UCSD-AML1 (cell line): Measurements from ENCODE around the gene PPFIBP1.
"Not testable (repeated sequence)": the region's sequence is repeated elsewhere in the genome, so short reads cannot be mapped to it uniquely, and the experiment has no call there.

Source experiments
- DNase-seq: peaks from one replicate; lab custom pipeline; 2025; ENCODE audit not compliant: unreplicated experiment; lab: John Stamatoyannopoulos, UW

Gene PPFIBP1

GRCh38 chr12:27541031-27541719, 17.2 kb downstream of the PPFIBP1 start:
- no peak for DNase-seq

GRCh38 chr12:27542628-27543027, 18.6 kb downstream of the PPFIBP1 start:
- no peak for DNase-seq

GRCh38 chr12:27544858-27545257, 20.9 kb downstream of the PPFIBP1 start:
- DNase-seq = not testable (repeated sequence)

- DNase-seq = no peak
Observed at GRCh38 chr12:27545665-27546064, 21.7 kb downstream of the PPFIBP1 start.

GRCh38 chr12:27547592-27547991, 23.6 kb downstream of the PPFIBP1 start:
- no peak for DNase-seq

- DNase-seq = no peak
Observed at GRCh38 chr12:27548301-27549199, 24.5 kb downstream of the PPFIBP1 start.

GRCh38 chr12:27549236-27549800, 25.3 kb downstream of the PPFIBP1 start:
- DNase-seq = no peak

- peak; percentile 63 for DNase-seq
Observed at GRCh38 chr12:27549801-27550652, 26.0 kb downstream of the PPFIBP1 start.

GRCh38 chr12:27550653-27550975, 26.6 kb downstream of the PPFIBP1 start:
- no peak for DNase-seq

GRCh38 chr12:27551172-27551840, 27.3 kb downstream of the PPFIBP1 start:
- no peak for DNase-seq

- DNase-seq = no peak
Observed at GRCh38 chr12:27552235-27552634, 28.2 kb downstream of the PPFIBP1 start.

GRCh38 chr12:27552886-27553560, 29.0 kb downstream of the PPFIBP1 start:
- no peak for DNase-seq

- no peak for DNase-seq
Observed at GRCh38 chr12:27553941-27554340, 29.9 kb downstream of the PPFIBP1 start.

- no peak for DNase-seq
Observed at GRCh38 chr12:27554421-27555186, 30.6 kb downstream of the PPFIBP1 start.

- no peak for DNase-seq
Observed at GRCh38 chr12:27555361-27555760, 31.4 kb downstream of the PPFIBP1 start.

- DNase-seq = no peak
Observed at GRCh38 chr12:27555925-27556778, 32.1 kb downstream of the PPFIBP1 start.

GRCh38 chr12:27560126-27560525, 36.1 kb downstream of the PPFIBP1 start:
- no peak for DNase-seq
